Measurements from ENCODE around the gene SPOCD1.
A peak's percentile ranks its signal among the peaks of the same experiment; 100 is the strongest.

Gene SPOCD1

GRCh38 chr1:31785020-31785946 is 30.5 kb downstream of the SPOCD1 start:
- Histone ChIP-seq H3K4ac (ENCODE audit: low read depth, low read length) (no peak overlapping the region), H3K56ac (ENCODE audit: low read length) (no peak overlapping the region), H3K79me1 (ENCODE audit: low read length) (no peaks in the 10 kb centered on the region), H2BK120ac (ENCODE audit: low read depth, low read length) (no peak overlapping the region), H3K23ac (ENCODE audit: low read length) (no peak overlapping the region), H3K4me2 (ENCODE audit: low read length) (no peak overlapping the region), H3K9ac (ENCODE audit: low read length) (no peak overlapping the region), H4K5ac (ENCODE audit: low read length) (no peak overlapping the region), H2AK5ac (ENCODE audit: low read length) (peak overlapping the region; percentile 49), H4K8ac (ENCODE audit: low read depth, low read length) (no peak overlapping the region), H3K36me3 (ENCODE audit: control insufficient read depth, insufficient read depth, low read length) (no peaks in the 10 kb centered on the region), H2BK5ac (ENCODE audit: low read length) (no peak overlapping the region), H3K79me2 (ENCODE audit: control insufficient read depth, insufficient read depth, low read length) (no peaks in the 10 kb centered on the region), H3K4me3 (ENCODE audit: low read length) (no peak overlapping the region), H3K27ac (ENCODE audit: low read depth, low read length) (no peak overlapping the region), H3K27me3 (ENCODE audit: insufficient read depth, low read length, poor library complexity) (no peaks in the 10 kb centered on the region), H3K4me1 (ENCODE audit: control insufficient read depth, low read depth, low read length) (peaks cover 17% of the 10 kb centered on the region), H2BK15ac (replicated peaks; ENCODE audit: low read depth) (no peak overlapping the region), H3K18ac (ENCODE audit: low read length) (no peak overlapping the region)
- no peak for DNase-seq
- no CpG with 5 or more reads among the region's 20 CpGs for WGBS (ENCODE audit: extremely low coverage, insufficient coverage, low lambda C conversion rate)

GRCh38 chr1:31784356-31785019 is 31.3 kb downstream of the SPOCD1 start:
- H3K9ac ChIP-seq (ENCODE audit: low read length), result no peak overlapping the region
- no peak overlapping the region for H4K8ac ChIP-seq (ENCODE audit: low read depth, low read length)
- no peak overlapping the region for H3K4me2 ChIP-seq (ENCODE audit: low read length)
- H3K4ac ChIP-seq (ENCODE audit: low read depth, low read length), result no peak overlapping the region
- H3K4me3 ChIP-seq (ENCODE audit: low read length), result no peak overlapping the region
- no peak overlapping the region for H3K23ac ChIP-seq (ENCODE audit: low read length)
- no peak overlapping the region for H4K5ac ChIP-seq (ENCODE audit: low read length)
- no peak overlapping the region for H2BK5ac ChIP-seq (ENCODE audit: low read length)
- no peaks in the 10 kb centered on the region for H3K79me2 ChIP-seq (ENCODE audit: control insufficient read depth, insufficient read depth, low read length)
- no peak overlapping the region for H3K18ac ChIP-seq (ENCODE audit: low read length)
- H3K36me3 ChIP-seq (ENCODE audit: control insufficient read depth, insufficient read depth, low read length), result no peaks in the 10 kb centered on the region
- H2BK120ac ChIP-seq (ENCODE audit: low read depth, low read length), result no peak overlapping the region
- H3K4me1 ChIP-seq (ENCODE audit: control insufficient read depth, low read depth, low read length), result peaks cover 17% of the 10 kb centered on the region
- H2BK15ac ChIP-seq (replicated peaks; ENCODE audit: low read depth), result no peak overlapping the region
- no peaks in the 10 kb centered on the region for H3K79me1 ChIP-seq (ENCODE audit: low read length)
- H3K27me3 ChIP-seq (ENCODE audit: insufficient read depth, low read length, poor library complexity), result no peaks in the 10 kb centered on the region
- no peak overlapping the region for H3K27ac ChIP-seq (ENCODE audit: low read depth, low read length)
- DNase-seq, result no peak
- no CpG with 5 or more reads among the region's 4 CpGs for WGBS (ENCODE audit: extremely low coverage, insufficient coverage, low lambda C conversion rate)
- H3K56ac ChIP-seq (ENCODE audit: low read length), result no peak overlapping the region
- H2AK5ac ChIP-seq (ENCODE audit: low read length), result no peak overlapping the region

DNA sequence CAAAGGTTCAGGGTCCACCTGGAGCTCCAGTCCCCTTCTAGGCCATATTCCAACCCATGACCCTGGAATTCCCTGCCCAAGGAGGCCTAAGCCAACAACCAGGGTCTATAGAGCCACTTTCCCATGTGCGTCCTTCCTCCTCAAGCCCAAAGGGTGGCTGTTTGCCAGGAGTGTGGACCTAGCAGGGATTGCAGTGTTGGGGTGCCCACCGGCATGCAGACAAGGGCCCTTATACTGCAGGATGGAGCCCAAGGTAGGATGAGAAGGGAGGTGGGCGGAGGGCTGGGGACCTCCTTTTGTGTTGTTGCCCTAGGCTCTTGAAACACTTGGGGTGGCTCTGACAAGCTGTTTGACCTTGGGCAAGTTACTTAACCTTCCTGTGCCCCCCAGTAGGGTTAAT is 32.0 kb downstream of the SPOCD1 start:
- WGBS (ENCODE audit: extremely low coverage, insufficient coverage, low lambda C conversion rate), result no CpG with 5 or more reads among the region's 3 CpGs
- Histone ChIP-seq H3K4me3 (ENCODE audit: low read length) (no peak overlapping the region), H4K8ac (ENCODE audit: low read depth, low read length) (no peak overlapping the region), H3K56ac (ENCODE audit: low read length) (no peak overlapping the region), H3K4ac (ENCODE audit: low read depth, low read length) (no peak overlapping the region), H3K79me1 (ENCODE audit: low read length) (no peaks in the 10 kb centered on the region), H2AK5ac (ENCODE audit: low read length) (no peak overlapping the region), H2BK120ac (ENCODE audit: low read depth, low read length) (no peak overlapping the region), H4K5ac (ENCODE audit: low read length) (no peak overlapping the region), H2BK5ac (ENCODE audit: low read length) (no peak overlapping the region), H3K18ac (ENCODE audit: low read length) (no peak overlapping the region), H3K4me2 (ENCODE audit: low read length) (no peak overlapping the region), H3K36me3 (ENCODE audit: control insufficient read depth, insufficient read depth, low read length) (no peaks in the 10 kb centered on the region), H3K27me3 (ENCODE audit: insufficient read depth, low read length, poor library complexity) (no peaks in the 10 kb centered on the region), H3K9ac (ENCODE audit: low read length) (no peak overlapping the region), H3K27ac (ENCODE audit: low read depth, low read length) (no peak overlapping the region), H2BK15ac (replicated peaks; ENCODE audit: low read depth) (no peak overlapping the region), H3K79me2 (ENCODE audit: control insufficient read depth, insufficient read depth, low read length) (no peaks in the 10 kb centered on the region), H3K23ac (ENCODE audit: low read length) (no peak overlapping the region), H3K4me1 (ENCODE audit: control insufficient read depth, low read depth, low read length) (peaks cover 17% of the 10 kb centered on the region)
- no peak for DNase-seq

DNA sequence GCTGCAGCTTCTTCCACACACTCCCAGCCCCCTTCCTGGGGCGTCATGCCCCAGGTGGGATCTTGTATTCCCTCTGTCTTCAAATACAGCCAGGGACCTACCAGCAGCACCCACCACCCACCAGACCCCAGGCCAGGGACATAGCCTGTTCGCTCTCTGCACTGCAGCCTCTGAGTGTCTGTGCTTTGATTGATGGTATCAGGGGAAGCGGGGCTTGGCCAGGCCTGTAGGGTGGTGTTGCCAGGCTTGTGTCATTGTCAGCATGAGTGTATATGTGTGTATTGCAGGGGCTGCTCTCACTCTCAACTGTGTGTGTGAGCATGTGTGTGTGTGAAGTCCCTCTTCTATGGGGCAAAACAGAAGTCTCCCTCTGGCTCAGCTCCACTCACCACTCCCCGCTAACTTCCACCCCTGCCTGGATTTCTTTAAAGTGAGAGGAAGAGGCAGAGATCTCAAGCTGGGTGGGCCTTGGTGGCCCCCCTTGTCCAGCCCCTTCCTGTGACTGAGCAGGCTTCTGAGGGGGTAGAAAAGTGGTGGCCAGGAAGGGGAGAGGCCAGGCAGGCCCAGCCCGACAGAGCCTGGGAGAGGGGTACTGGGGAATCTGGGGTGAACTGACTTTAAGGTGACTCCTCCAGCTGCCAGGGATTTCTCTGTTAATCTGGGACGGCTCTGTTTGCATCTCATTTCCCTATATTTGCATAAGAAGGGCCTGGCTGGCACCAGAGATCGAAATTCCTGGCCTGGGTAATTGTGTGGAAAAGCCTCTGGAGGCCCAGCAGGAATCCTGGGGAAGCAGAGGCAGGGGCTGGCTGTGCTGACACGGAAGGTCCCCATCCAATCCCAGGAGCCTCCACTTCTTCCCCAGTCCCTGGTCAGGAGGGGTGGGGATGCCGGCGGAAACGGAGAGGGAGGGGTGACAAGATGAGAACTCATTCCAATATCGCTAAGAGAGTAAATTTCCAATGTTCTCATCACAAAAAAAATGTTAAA is 33.1 kb downstream of the SPOCD1 start:
- Histone ChIP-seq H3K79me2 (ENCODE audit: control insufficient read depth, insufficient read depth, low read length) (no peaks in the 10 kb centered on the region), H3K4me1 (ENCODE audit: control insufficient read depth, low read depth, low read length) (peaks cover 15% of the 10 kb centered on the region), H4K8ac (ENCODE audit: low read depth, low read length) (no peak overlapping the region), H2BK5ac (ENCODE audit: low read length) (peak overlapping the region; percentile 28), H2BK120ac (ENCODE audit: low read depth, low read length) (no peak overlapping the region), H3K18ac (ENCODE audit: low read length) (peak overlapping the region; percentile 44), H3K56ac (ENCODE audit: low read length) (peak overlapping the region; percentile 83), H3K27me3 (ENCODE audit: insufficient read depth, low read length, poor library complexity) (no peaks in the 10 kb centered on the region), H3K9ac (ENCODE audit: low read length) (peak overlapping the region; percentile 46), H3K79me1 (ENCODE audit: low read length) (no peaks in the 10 kb centered on the region), H2AK5ac (ENCODE audit: low read length) (peak overlapping the region; percentile 86), H2BK15ac (replicated peaks; ENCODE audit: low read depth) (no peak overlapping the region), H3K23ac (ENCODE audit: low read length) (no peak overlapping the region), H3K4ac (ENCODE audit: low read depth, low read length) (no peak overlapping the region), H3K4me3 (ENCODE audit: low read length) (no peak overlapping the region), H4K5ac (ENCODE audit: low read length) (no peak overlapping the region), H3K27ac (ENCODE audit: low read depth, low read length) (no peak overlapping the region), H3K4me2 (ENCODE audit: low read length) (no peak overlapping the region), H3K36me3 (ENCODE audit: control insufficient read depth, insufficient read depth, low read length) (no peaks in the 10 kb centered on the region)
- no CpG with 5 or more reads among the region's 12 CpGs for WGBS (ENCODE audit: extremely low coverage, insufficient coverage, low lambda C conversion rate)
- peak; percentile 78 for DNase-seq

- H3K36me3 ChIP-seq (ENCODE audit: control insufficient read depth, insufficient read depth, low read length), result no peaks in the 10 kb centered on the region
- no peaks in the 10 kb centered on the region for H3K79me1 ChIP-seq (ENCODE audit: low read length)
- peak; percentile 55 for DNase-seq
- H3K79me2 ChIP-seq (ENCODE audit: control insufficient read depth, insufficient read depth, low read length), result no peaks in the 10 kb centered on the region
- H3K27ac ChIP-seq (ENCODE audit: low read depth, low read length), result no peak overlapping the region
- H2BK15ac ChIP-seq (replicated peaks; ENCODE audit: low read depth), result no peak overlapping the region
- H2BK5ac ChIP-seq (ENCODE audit: low read length), result peak overlapping the region; percentile 81
- H3K4me1 ChIP-seq (ENCODE audit: control insufficient read depth, low read depth, low read length), result peaks cover 20% of the 10 kb centered on the region
- no peak overlapping the region for H3K4ac ChIP-seq (ENCODE audit: low read depth, low read length)
- no peak overlapping the region for H2BK120ac ChIP-seq (ENCODE audit: low read depth, low read length)
- no peak overlapping the region for H4K8ac ChIP-seq (ENCODE audit: low read depth, low read length)
- no CpG with 5 or more reads among the region's 18 CpGs for WGBS (ENCODE audit: extremely low coverage, insufficient coverage, low lambda C conversion rate)
- peak overlapping the region; percentile 83 for H3K56ac ChIP-seq (ENCODE audit: low read length)
- no peak overlapping the region for H3K4me3 ChIP-seq (ENCODE audit: low read length)
- peak overlapping the region; percentile 86 for H2AK5ac ChIP-seq (ENCODE audit: low read length)
- no peak overlapping the region for H3K4me2 ChIP-seq (ENCODE audit: low read length)
- no peak overlapping the region for H3K18ac ChIP-seq (ENCODE audit: low read length)
- H3K23ac ChIP-seq (ENCODE audit: low read length), result no peak overlapping the region
- no peak overlapping the region for H3K9ac ChIP-seq (ENCODE audit: low read length)
- H4K5ac ChIP-seq (ENCODE audit: low read length), result no peak overlapping the region
- no peaks in the 10 kb centered on the region for H3K27me3 ChIP-seq (ENCODE audit: insufficient read depth, low read length, poor library complexity)
Observed at GRCh38 chr1:31781756-31782371, 34.0 kb downstream of the SPOCD1 start.
